WTC11 (cell line): ENCODE measurements around the gene SYNM.

Experiments used
- CTCF ChIP-seq: fragments of 200-600 bp; IDR thresholded peaks from 2 replicates; pipeline ENCODE4 v1.8.0; 2022; ENCODE audit warnings: antibody characterized with exemption
- E2F1 ChIP-seq: sonication (generic); formaldehyde crosslinking; IDR thresholded peaks from 2 replicates; pipeline ENCODE4 v1.8.0; 2022; ENCODE audit warnings: mild to moderate bottlenecking, missing genetic modification reagents
- ESRRA ChIP-seq: sonication (generic); formaldehyde crosslinking; IDR thresholded peaks from 2 replicates; pipeline ENCODE4 v1.8.1; 2022; ENCODE audit warnings: mild to moderate bottlenecking, missing genetic modification reagents, borderline replicate concordance
- MAX ChIP-seq: sonication (generic); formaldehyde crosslinking; IDR thresholded peaks from 2 replicates; pipeline ENCODE4 v1.8.0; 2022; ENCODE audit warnings: mild to moderate bottlenecking, missing genetic modification reagents
- NFYB ChIP-seq: sonication (generic); formaldehyde crosslinking; conservative IDR thresholded peaks from 2 replicates; pipeline ENCODE4 v1.8.0; 2022; ENCODE audit warnings: low read depth, missing genetic modification reagents
- OVOL2 ChIP-seq: fragments of 250-450 bp; sonication (Bioruptor Pico); IDR thresholded peaks from 2 replicates; pipeline ENCODE4 v1.9.0; 2021; ENCODE audit warnings: mild to moderate bottlenecking, borderline replicate concordance

- TF ChIP-seq MAX (CRISPR knock-in tag) (no peak), CTCF (no peak), ESRRA (CRISPR knock-in tag) (no peak), NFYB (CRISPR knock-in tag) (no peak), OVOL2 (CRISPR knock-in tag) (no peak), E2F1 (CRISPR knock-in tag) (no peak)
These were observed 28.8 kb upstream of the SYNM start for GRCh38 chr15:99076109-99076508.
